Adrenal gland (tissue), 12 donors: Measurements from ENCODE around the gene TREH. TPM values are rescaled to one million over a fixed set of nuclear protein-coding genes. Genes with fewer than 3 reads are reported as not detected.

Source experiments
- DNase-seq, 7 donors: peaks; one replicate each; pipeline ENCODE4 v3.0.0-alpha.2; 2019 to 2020
- H3K27ac ChIP-seq, 5 donors: fragments of 200-600 bp; sonication (generic) in 4 of 5; 1 replicate in 3 of 5; 2 replicates in 2 of 5; pipeline versions ENCODE4 v1.5.1 to v1.8.0; 2016 to 2020; ENCODE audit warnings: mild to moderate bottlenecking in 1 of 5
- H3K27me3 ChIP-seq: fragments of 200-600 bp; 2 replicates; pipeline ENCODE4 v1.8.0; 2021
- H3K36me3 ChIP-seq, 2 donors: fragments of 200-600 bp; replicated peaks in 1 of 2; 1 replicate in 1 of 2; 2 replicates in 1 of 2; pipeline versions ENCODE4 v1.5.1 to v1.8.0; 2018 to 2022
- H3K4me1 ChIP-seq, 2 donors: fragments of 200-600 bp; replicated peaks in 1 of 2; 1 replicate in 1 of 2; 2 replicates in 1 of 2; pipeline versions ENCODE4 v1.5.1 to v1.8.0; 2018 to 2021
- H3K4me3 ChIP-seq, 4 donors: fragments of 200-600 bp; sonication (generic) in 3 of 4; one replicate each; pipeline ENCODE4 v1.5.1; 2016 to 2018
- H3K9me3 ChIP-seq, 3 donors: fragments of 200-600 bp; sonication (generic) in 1 of 3; replicated peaks in 1 of 3; 1 replicate in 2 of 3; 2 replicates in 1 of 3; pipeline versions ENCODE4 v1.5.1 to v1.8.0; 2016 to 2021
- POLR2A ChIP-seq, 2 donors: fragments of 450-650 bp; IDR thresholded peaks; one replicate each; pipeline ENCODE4 v1.6.1; 2017; ENCODE audit warnings: antibody characterized with exemption in 2 of 2, mild to moderate bottlenecking in 2 of 2, moderate library complexity in 1 of 2
- WGBS, 4 donors: extraction: QIAGEN DNeasy Blood & Tissue Kit in 2 of 4; methylation state at CpG; one replicate each; pipeline versions ENCODE4 v1.1.5 to v1.1.7; 2013 to 2017; 5-methylcytosine and 5-hydroxymethylcytosine counted together
- intact Hi-C, 2 donors: fragments of 100-400 bp; cut with DNase I; formaldehyde crosslinking; loops; one replicate each; pipeline versions ENCODE4 v1.14.1 to v1.15.0; 2022 to 2023
- polyA plus RNA-seq, 3 donors: library from polyadenylated mRNA; stranded (reverse); fragments of 200-250 nt in 2 of 3; fragments of 350-450 nt in 1 of 3; fragmentation: Illumina TruSeq in 1 of 3; extraction: RNeasy Lipid Tissue Mini Kit (QIAGEN cat#74804) in 1 of 3; gene quantifications; one replicate each; pipeline ENCODE4 v1.2.3, GENCODE V29; 2013 to 2014
- total RNA-seq, 9 donors: library from RNA; depleted of rRNA in 4 of 9; stranded (reverse); fragments of >200 nt in 4 of 9; fragments of 120-200 nt in 1 of 9; fragmentation: NEBNext Ultra II Directional in 1 of 9; extraction: Animal tissue kit (Norgen Biotek cat#: 25700) in 1 of 9; gene quantifications; one replicate each; pipeline versions ENCODE4 v1.1.0 to v1.2.4, GENCODE V29; 2013 to 2023
- TF ChIP-seq, protein P1 (sequence below), 6 experiments: fragments of 450-650 bp in 4 of 6; fragments of 200-600 bp in 2 of 6; sonication (generic) in 1 of 6; IDR thresholded peaks; 1 replicate in 5 of 6; 2 replicates in 1 of 6; pipeline versions ENCODE4 v1.5.1 to v1.8.0; 2016 to 2021; ENCODE audit warnings: antibody characterized with exemption in 6 of 6, mild to moderate bottlenecking in 2 of 6, moderate library complexity in 1 of 6
- donor health status: healthy with polysubstance abuse.
- donor health status: Bipolar disorder and iron deficiency.
- donor health status: DM: yes; HTN: yes; CAD: no.
- donor health status: DM: no; HTN: no; CAD: no.
- donor health status: DM: no; HTN: no; CAD: no.
- donor health status: DM: yes; HTN: yes; CAD: no.

Gene TREH
- total and polyA plus RNA-seq, 12 donors = 3.0 to 5.1 TPM; not detected in 10

DNA sequence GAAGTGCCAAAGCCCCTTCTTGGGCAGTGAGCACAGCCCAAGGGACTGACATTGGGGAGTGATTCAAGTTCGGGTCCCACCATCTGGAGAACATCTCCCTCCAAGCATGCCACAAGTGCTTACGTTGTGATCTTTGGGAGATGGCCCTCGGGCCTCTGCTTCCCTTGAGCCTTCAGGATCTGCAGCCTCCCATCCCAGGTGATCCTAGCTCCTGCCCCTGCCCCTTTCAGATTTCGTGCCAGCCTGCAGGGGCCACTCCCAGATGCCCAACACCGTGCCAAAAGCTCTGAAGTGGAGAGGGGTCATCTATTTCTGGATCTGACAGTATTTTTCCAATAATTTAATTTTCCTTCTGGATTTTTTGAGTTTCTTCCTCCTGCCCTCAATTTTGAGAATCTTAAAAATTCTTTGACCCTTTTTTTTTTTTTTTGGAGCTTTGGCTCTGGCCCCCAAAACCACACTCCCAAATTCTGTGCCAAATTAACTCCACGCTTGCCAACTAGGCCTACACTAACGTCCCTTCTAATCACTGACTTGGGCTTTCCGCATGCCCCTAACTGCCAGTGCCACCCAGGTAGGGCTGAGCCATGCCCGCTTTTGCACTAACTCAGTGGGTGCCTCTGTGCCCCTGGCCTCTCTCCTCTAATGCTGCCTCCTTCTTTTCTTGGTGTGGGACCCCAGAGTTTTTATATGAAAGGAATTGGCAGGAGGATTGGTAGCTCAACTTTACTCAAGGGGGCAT lies 46.7 kb downstream of the TREH start:
- WGBS, 4 donors = 75 to 93% (median 85%) methylated on average over 6 to 9 of the region's 9 CpGs
- Histone ChIP-seq H3K4me1 (peaks cover 0 to 45% of the 10 kb centered on the region in 2 donors), H3K4me3 (no peak overlapping the region), H3K27ac (no peak overlapping the region), H3K27me3 (no peaks in the 10 kb centered on the region), H3K9me3 (no peaks in the 10 kb centered on the region), H3K36me3 (peaks cover 0 to 48% of the 10 kb centered on the region in 2 donors)
- no peak for DNase-seq
- intact Hi-C loops = no loop called here
- TF ChIP-seq POLR2A (IDR thresholded peaks at IDR 0.05) = no peak
- TF ChIP-seq, protein P1, sequence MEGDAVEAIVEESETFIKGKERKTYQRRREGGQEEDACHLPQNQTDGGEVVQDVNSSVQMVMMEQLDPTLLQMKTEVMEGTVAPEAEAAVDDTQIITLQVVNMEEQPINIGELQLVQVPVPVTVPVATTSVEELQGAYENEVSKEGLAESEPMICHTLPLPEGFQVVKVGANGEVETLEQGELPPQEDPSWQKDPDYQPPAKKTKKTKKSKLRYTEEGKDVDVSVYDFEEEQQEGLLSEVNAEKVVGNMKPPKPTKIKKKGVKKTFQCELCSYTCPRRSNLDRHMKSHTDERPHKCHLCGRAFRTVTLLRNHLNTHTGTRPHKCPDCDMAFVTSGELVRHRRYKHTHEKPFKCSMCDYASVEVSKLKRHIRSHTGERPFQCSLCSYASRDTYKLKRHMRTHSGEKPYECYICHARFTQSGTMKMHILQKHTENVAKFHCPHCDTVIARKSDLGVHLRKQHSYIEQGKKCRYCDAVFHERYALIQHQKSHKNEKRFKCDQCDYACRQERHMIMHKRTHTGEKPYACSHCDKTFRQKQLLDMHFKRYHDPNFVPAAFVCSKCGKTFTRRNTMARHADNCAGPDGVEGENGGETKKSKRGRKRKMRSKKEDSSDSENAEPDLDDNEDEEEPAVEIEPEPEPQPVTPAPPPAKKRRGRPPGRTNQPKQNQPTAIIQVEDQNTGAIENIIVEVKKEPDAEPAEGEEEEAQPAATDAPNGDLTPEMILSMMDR (IDR thresholded peaks at IDR 0.05) = no peak

DNA sequence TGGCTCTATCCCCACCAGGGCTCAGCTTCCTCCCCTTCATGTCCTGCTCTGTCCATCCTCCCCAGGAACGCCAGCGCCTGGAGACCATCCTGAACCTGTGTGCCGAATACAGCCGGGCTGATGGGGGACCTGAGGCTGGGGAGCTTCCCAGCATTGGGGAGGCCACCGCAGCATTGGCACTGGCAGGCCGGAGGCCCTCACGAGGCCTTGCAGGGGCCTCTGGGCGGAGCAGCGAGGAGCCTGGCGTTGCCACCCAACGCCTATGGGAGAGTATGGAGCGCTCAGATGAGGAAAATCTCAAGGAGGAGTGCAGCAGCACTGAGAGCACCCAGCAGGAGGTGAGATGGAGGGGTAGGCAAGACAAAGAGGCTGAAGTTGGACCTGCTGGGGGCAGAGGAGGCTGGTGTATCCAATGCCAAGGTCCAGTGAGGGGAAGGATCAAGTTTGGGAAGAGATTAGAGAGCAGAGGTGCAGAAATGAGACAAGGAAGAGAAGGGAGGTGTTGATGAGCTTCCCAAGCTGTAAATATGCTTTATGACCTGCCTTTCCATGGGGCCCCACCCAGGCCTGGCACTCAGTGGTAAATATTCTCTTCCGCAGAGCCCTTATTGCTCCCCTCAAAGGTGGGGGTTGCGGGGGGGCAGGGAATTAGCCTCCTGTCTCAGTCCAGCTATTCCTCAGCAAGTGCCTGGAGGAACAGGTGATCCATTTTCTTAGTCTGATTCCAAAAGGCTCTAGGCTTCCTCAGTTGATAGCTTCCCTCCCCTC lies 48.1 kb downstream of the TREH start:
- H3K4me3 ChIP-seq = no peak overlapping the region
- peaks cover 0 to 37% of the 10 kb centered on the region in 2 donors for H3K4me1 ChIP-seq
- WGBS, 4 donors = 88 to 100% (median 92%) methylated on average over 8 to 14 of the region's 14 CpGs
- intact Hi-C loops = no loop called here
- no peaks in the 10 kb centered on the region for H3K9me3 ChIP-seq
- no peaks in the 10 kb centered on the region for H3K27me3 ChIP-seq
- DNase-seq = no peak
- TF ChIP-seq POLR2A (IDR thresholded peaks at IDR 0.05) = no peak
- TF ChIP-seq, protein P1 (IDR thresholded peaks at IDR 0.05) = no peak
- H3K27ac ChIP-seq = no peak overlapping the region
- peaks cover 0 to 54% of the 10 kb centered on the region in 2 donors for H3K36me3 ChIP-seq

DNA sequence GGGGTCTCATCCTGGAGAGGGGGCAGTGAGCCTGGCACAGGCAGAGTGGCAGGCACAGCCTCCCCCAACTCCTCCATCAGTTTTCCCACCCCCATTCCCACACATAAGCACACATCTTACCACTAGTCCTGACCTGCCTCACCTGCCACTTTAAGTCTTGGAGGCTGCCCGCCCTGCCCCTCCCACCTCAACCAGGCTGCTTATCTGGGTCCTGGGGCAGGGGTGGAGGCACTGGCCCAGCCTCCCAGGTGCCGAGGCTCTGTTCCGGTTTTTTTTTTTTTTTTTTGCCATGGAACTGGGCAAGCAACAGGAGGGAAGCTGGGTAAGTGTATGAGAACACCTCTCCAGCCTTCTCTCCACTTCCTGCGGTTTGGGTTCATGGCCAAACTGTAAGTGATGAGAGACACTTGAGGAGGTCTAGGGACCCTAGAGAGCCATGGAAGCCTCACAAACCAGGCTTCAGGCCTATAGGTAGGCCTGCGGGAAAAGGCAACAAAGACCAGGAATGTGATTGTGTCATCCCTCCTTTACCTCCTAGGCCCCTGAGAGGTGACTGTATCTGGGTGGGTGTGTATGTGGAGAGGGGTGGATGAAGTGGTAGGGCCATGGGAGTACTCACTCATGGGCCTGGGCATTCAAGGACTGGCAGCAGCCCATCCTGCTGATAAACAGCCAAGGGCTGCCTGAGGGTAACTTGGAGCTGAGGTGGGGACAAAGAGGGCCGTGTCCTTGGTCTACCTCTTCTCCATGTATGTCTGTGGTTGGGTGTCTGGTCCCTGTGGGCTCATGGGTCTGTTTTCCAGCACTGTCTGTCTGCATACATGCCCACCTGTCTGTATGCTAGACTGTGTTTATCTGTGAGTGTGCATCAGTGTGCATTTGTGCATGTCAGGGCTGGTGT lies 49.4 kb downstream of the TREH start:
- TF ChIP-seq, protein P1 (IDR thresholded peaks at IDR 0.05) = no peak
- no peak for TF ChIP-seq POLR2A (IDR thresholded peaks at IDR 0.05)
- H3K36me3 ChIP-seq = peaks cover 0 to 65% of the 10 kb centered on the region in 2 donors
- no peak overlapping the region for H3K4me3 ChIP-seq
- intact Hi-C loops = no loop called here
- DNase-seq = no peak
- H3K27ac ChIP-seq = no peak overlapping the region
- 82 to 88% (median 84%) methylated on average over 6 of the region's 6 CpGs for WGBS, 4 donors
- no peaks in the 10 kb centered on the region for H3K9me3 ChIP-seq
- H3K4me1 ChIP-seq = peaks cover 0 to 30% of the 10 kb centered on the region in 2 donors
- H3K27me3 ChIP-seq = no peaks in the 10 kb centered on the region
